ENCODE measurements around the gene ADAM30. TPM values are rescaled to one million over a fixed set of nuclear protein-coding genes. Genes with fewer than 3 reads are reported as not detected.

The ADAM30 gene
- total RNA-seq (not detected), polyA plus RNA-seq (not detected)

DNA sequence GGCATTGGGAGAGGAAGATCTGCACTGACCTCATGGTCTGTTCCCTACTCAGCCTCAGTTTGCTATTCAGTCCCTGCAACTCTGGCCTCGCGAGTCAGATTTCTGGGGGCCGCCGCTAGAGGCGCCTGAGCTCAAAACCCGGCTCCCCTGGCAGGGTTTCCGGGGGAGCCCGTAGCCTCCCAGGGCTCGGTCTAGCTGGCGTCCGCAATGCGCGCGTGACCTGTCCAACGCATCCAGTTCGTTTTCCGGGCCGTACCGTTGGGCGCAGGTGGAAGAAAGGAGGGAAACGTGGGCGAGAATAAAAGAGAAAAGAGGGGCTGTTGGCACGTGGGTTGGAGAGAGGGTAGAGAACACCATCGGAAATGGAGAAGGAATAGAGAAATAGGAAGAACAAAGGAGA, at the start of gene ADAM30:
Gene ADAM30 (minus strand): TSS at position 213 of the 400 bp plus-strand sequence. CDS start 179 bp downstream, at position 34.
- no peaks in the 10 kb centered on the region for H3K36me3 ChIP-seq (ENCODE audit: insufficient read depth, low read length)
- DNase-seq, result no peak
- Mint-ChIP-seq H3K9me3 (no peaks in the 10 kb centered on the region), H3K27me3 (peaks cover 3 to 23% of the 10 kb centered on the region in 2 donors), H3K4me3 (no peak within 1 kb of the TSS), H3K4me1 (peaks cover 0 to 12% (median 11%) of the 10 kb centered on the region in 3 donors), H3K27ac (peak within 1 kb of the TSS in 1 of 8 donors; percentile 73), H3K36me3 (no peaks in the 10 kb centered on the region)
- POLR2A ChIA-PET, result no interaction called here
- CTCF ChIA-PET, result interaction anchor here (1.2 kb wide), 1 partner anchor 31 kb away, joined by 3 read pairs; no protein-coding TSS in a partner anchor
- no peak within 1 kb of the TSS for H3K4me3 ChIP-seq (ENCODE audit: low read length)
- no peaks in the 10 kb centered on the region for H3K9me3 ChIP-seq (ENCODE audit: low read length)
- H3K4me1 ChIP-seq (ENCODE audit: insufficient read depth, low read length), result no peaks in the 10 kb centered on the region
- no peak within 1 kb of the TSS for H3K27ac ChIP-seq (ENCODE audit: low read depth, low read length)
- no peaks in the 10 kb centered on the region for H3K27me3 ChIP-seq (ENCODE audit: insufficient read depth, low read length, poor library complexity, severe bottlenecking)

DNA sequence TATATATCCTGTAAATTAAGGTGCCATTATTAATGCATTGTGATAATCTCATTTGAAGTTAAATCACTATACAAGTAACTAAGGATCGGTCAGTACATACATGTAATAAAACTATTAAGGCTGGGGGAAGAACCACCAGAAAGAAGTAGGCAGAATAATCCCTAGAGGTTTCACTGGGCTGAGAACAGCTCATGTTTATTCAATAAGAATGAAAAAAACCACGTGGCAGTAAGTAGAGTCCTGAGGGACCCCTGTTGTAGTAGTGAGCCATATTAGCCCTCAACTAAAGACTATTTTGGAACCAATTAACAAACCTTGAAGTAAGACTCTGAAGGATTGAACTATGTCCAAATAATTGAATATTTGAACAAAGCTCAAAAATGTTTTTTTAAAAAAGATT, 46.9 kb upstream of the ADAM30 start:
- Mint-ChIP-seq H3K4me3 (no peak overlapping the region), H3K9me3 (no peaks in the 10 kb centered on the region), H3K27ac (no peak overlapping the region), H3K27me3 (no peaks in the 10 kb centered on the region), H3K36me3 (peaks cover 3 to 56% (median 22%) of the 10 kb centered on the region in 3 donors), H3K4me1 (no peaks in the 10 kb centered on the region)
- Histone ChIP-seq H3K27me3 (ENCODE audit: insufficient read depth, low read length, poor library complexity, severe bottlenecking) (no peaks in the 10 kb centered on the region), H3K4me1 (ENCODE audit: insufficient read depth, low read length) (no peaks in the 10 kb centered on the region), H3K27ac (ENCODE audit: low read depth, low read length) (no peak overlapping the region), H3K4me3 (ENCODE audit: low read length) (no peak overlapping the region), H3K9me3 (ENCODE audit: low read length) (no peaks in the 10 kb centered on the region), H3K36me3 (ENCODE audit: insufficient read depth, low read length) (peaks cover 13% of the 10 kb centered on the region)
- CTCF ChIA-PET, result no interaction called here
- POLR2A ChIA-PET, result no interaction called here
- no peak for DNase-seq

DNA sequence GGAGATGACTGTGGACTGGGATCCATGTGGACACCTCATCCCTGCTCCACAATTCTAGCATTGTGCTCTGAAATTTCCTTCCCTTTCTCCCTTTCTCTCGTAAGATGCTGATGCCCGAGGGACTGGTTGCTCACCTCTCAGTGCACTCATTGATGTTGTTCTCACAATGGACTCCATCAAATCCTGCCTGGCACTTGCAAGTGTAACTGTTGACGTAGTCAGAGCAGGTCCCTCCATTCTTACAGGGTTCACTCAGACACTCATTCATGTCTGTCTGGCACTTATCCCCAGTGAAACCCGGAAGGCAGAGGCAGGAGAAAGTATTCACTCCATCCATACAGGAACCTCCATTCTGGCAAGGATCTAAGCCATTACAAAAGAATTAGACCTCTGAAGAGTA, 45.1 kb upstream of the ADAM30 start:
- no peaks in the 10 kb centered on the region for H3K9me3 ChIP-seq (ENCODE audit: low read length)
- H3K4me3 ChIP-seq (ENCODE audit: low read length), result no peak overlapping the region
- no peaks in the 10 kb centered on the region for H3K27me3 Mint-ChIP-seq
- ChIA-PET CTCF (no interaction called here), POLR2A (no interaction called here)
- no peak overlapping the region for H3K4me3 Mint-ChIP-seq
- no peak overlapping the region for H3K27ac ChIP-seq (ENCODE audit: low read depth, low read length)
- H3K4me1 Mint-ChIP-seq, result no peaks in the 10 kb centered on the region
- H3K9me3 Mint-ChIP-seq, result no peaks in the 10 kb centered on the region
- peaks cover 11 to 62% (median 23%) of the 10 kb centered on the region in 3 donors for H3K36me3 Mint-ChIP-seq
- no peak for DNase-seq
- H3K4me1 ChIP-seq (ENCODE audit: insufficient read depth, low read length), result no peaks in the 10 kb centered on the region
- no peak overlapping the region for H3K27ac Mint-ChIP-seq
- H3K27me3 ChIP-seq (ENCODE audit: insufficient read depth, low read length, poor library complexity, severe bottlenecking), result no peaks in the 10 kb centered on the region
- H3K36me3 ChIP-seq (ENCODE audit: insufficient read depth, low read length), result peaks cover 23% of the 10 kb centered on the region

DNA sequence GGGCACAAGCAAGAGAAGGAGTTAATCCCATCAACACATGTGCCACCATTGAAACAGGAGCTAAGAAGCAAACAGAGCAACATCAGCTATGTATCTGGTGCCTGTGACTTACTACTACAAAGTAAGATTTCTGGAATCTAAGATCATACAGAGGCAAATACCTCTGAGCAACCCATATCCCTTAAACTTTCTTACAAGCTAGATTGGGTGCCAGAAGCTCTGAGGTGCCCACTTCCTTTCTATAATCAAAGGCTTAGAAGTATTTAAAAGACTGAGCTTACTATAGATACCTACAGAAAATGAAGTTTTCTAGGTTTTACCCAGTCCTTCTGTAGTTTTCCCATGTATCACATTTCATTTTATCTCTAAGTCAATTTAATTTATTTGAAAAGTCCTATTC, 44.4 kb upstream of the ADAM30 start:
- no peaks in the 10 kb centered on the region for H3K4me1 ChIP-seq (ENCODE audit: insufficient read depth, low read length)
- no peak overlapping the region for H3K4me3 ChIP-seq (ENCODE audit: low read length)
- ChIA-PET CTCF (interaction anchor here (0.8 kb wide), 1 partner anchor 8 kb away, joined by 3 read pairs; no protein-coding TSS in a partner anchor), POLR2A (no interaction called here)
- no peaks in the 10 kb centered on the region for H3K27me3 ChIP-seq (ENCODE audit: insufficient read depth, low read length, poor library complexity, severe bottlenecking)
- no peaks in the 10 kb centered on the region for H3K9me3 Mint-ChIP-seq
- peak overlapping the region in 1 of 8 donors; percentile 44 for H3K27ac Mint-ChIP-seq
- peaks cover 25% of the 10 kb centered on the region for H3K36me3 ChIP-seq (ENCODE audit: insufficient read depth, low read length)
- H3K27ac ChIP-seq (ENCODE audit: low read depth, low read length), result no peak overlapping the region
- no peak overlapping the region for H3K4me3 Mint-ChIP-seq
- H3K27me3 Mint-ChIP-seq, result no peaks in the 10 kb centered on the region
- peaks cover 15 to 69% (median 27%) of the 10 kb centered on the region in 3 donors for H3K36me3 Mint-ChIP-seq
- no peaks in the 10 kb centered on the region for H3K4me1 Mint-ChIP-seq
- peak in 1 of 5 donors; percentile 17 for DNase-seq
- H3K9me3 ChIP-seq (ENCODE audit: low read length), result no peaks in the 10 kb centered on the region

DNA sequence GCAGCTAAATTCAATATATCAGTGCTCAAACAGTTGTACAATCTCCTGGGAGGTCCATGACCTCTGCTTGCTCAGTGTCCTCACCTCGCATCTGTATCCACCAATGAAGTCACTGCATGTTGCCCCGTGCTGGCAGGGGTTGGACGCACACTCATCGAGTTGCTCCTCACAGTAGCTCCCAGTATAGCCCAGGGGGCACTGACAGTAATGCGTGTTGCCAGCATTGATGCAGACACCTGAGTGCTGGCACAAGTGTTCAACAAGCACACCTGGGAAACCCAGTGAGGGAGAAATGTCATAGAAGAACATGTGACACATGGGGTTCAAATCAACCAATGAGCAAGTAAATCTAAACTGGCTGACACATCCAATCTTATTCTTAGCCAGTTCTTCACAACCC, 40.9 kb upstream of the ADAM30 start:
- no peak overlapping the region for H3K27ac Mint-ChIP-seq
- no peak overlapping the region for H3K4me3 ChIP-seq (ENCODE audit: low read length)
- no peaks in the 10 kb centered on the region for H3K9me3 ChIP-seq (ENCODE audit: low read length)
- H3K9me3 Mint-ChIP-seq, result peaks cover 4 to 14% (median 9%) of the 10 kb centered on the region in 5 donors
- CTCF ChIA-PET, result interaction anchor here (1.2 kb wide), 1 partner anchor 11 kb away, joined by 4 read pairs; no protein-coding TSS in a partner anchor
- no peaks in the 10 kb centered on the region for H3K27me3 ChIP-seq (ENCODE audit: insufficient read depth, low read length, poor library complexity, severe bottlenecking)
- H3K4me1 Mint-ChIP-seq, result no peaks in the 10 kb centered on the region
- H3K36me3 ChIP-seq (ENCODE audit: insufficient read depth, low read length), result peaks cover 43% of the 10 kb centered on the region
- no peaks in the 10 kb centered on the region for H3K4me1 ChIP-seq (ENCODE audit: insufficient read depth, low read length)
- H3K36me3 Mint-ChIP-seq, result peaks cover 48 to 87% (median 56%) of the 10 kb centered on the region in 3 donors
- no peak overlapping the region for H3K27ac ChIP-seq (ENCODE audit: low read depth, low read length)
- no peaks in the 10 kb centered on the region for H3K27me3 Mint-ChIP-seq
- POLR2A ChIA-PET, result no interaction called here
- no peak overlapping the region for H3K4me3 Mint-ChIP-seq
- no peak for DNase-seq

DNA sequence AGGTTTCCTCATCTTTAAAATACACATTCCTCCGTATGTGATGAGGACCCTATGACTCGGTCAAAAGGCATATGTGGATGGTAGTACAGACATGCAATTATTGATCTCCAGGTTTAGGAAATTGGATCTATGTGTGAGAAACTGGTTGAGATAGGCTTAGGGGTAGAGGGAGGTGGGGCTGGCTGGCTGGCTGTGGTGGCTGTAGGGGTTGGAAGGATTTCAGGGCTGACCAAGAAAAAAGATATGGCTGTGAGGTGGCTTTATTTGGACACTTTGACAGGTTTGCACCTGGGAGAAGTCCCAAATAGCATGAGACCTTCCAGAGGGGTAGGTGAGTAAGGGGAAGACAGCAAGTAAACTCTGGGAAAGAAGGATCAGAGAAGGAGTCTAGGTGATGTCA, 39.6 kb upstream of the ADAM30 start:
- peak overlapping the region in 3 of 8 donors; percentile 48 to 82 (median 52) for H3K27ac Mint-ChIP-seq
- ChIA-PET CTCF (no interaction called here), POLR2A (no interaction called here)
- Histone ChIP-seq H3K4me1 (ENCODE audit: insufficient read depth, low read length) (no peaks in the 10 kb centered on the region), H3K4me3 (ENCODE audit: low read length) (no peak overlapping the region), H3K27me3 (ENCODE audit: insufficient read depth, low read length, poor library complexity, severe bottlenecking) (no peaks in the 10 kb centered on the region), H3K9me3 (ENCODE audit: low read length) (no peaks in the 10 kb centered on the region), H3K36me3 (ENCODE audit: insufficient read depth, low read length) (peaks cover 43% of the 10 kb centered on the region), H3K27ac (ENCODE audit: low read depth, low read length) (no peak overlapping the region)
- no peak for DNase-seq
- no peaks in the 10 kb centered on the region for H3K4me1 Mint-ChIP-seq
- no peaks in the 10 kb centered on the region for H3K27me3 Mint-ChIP-seq
- H3K4me3 Mint-ChIP-seq, result no peak overlapping the region
- peaks cover 4 to 14% (median 9%) of the 10 kb centered on the region in 5 donors for H3K9me3 Mint-ChIP-seq
- peaks cover 48 to 83% (median 55%) of the 10 kb centered on the region in 3 donors for H3K36me3 Mint-ChIP-seq

DNA sequence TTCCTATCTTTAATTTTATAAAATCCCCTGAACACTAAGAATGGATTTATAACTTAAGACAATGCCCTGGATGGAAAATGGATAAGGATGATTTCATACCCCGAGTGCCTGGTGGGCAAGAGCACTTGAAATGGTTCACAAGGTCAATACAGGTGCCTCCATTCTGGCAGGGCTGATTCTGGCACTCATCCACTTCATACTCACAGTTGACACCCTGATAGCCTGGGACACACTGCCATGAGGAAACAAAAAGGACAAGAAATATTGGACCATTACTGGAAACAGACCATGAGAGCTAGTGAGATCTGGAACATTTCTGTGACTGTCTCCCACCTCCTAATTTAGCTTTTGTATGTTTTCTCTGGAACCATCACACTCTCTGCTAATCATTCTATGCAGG, 39.1 kb upstream of the ADAM30 start:
- Histone ChIP-seq H3K27ac (ENCODE audit: low read depth, low read length) (no peak overlapping the region), H3K4me3 (ENCODE audit: low read length) (no peak overlapping the region), H3K9me3 (ENCODE audit: low read length) (no peaks in the 10 kb centered on the region), H3K4me1 (ENCODE audit: insufficient read depth, low read length) (no peaks in the 10 kb centered on the region), H3K36me3 (ENCODE audit: insufficient read depth, low read length) (peaks cover 43% of the 10 kb centered on the region), H3K27me3 (ENCODE audit: insufficient read depth, low read length, poor library complexity, severe bottlenecking) (no peaks in the 10 kb centered on the region)
- DNase-seq, result no peak
- H3K27me3 Mint-ChIP-seq, result no peaks in the 10 kb centered on the region
- peaks cover 4 to 14% (median 9%) of the 10 kb centered on the region in 5 donors for H3K9me3 Mint-ChIP-seq
- H3K27ac Mint-ChIP-seq, result no peak overlapping the region
- ChIA-PET POLR2A (no interaction called here), CTCF (no interaction called here)
- no peak overlapping the region for H3K4me3 Mint-ChIP-seq
- no peaks in the 10 kb centered on the region for H3K4me1 Mint-ChIP-seq
- H3K36me3 Mint-ChIP-seq, result peaks cover 48 to 81% (median 52%) of the 10 kb centered on the region in 3 donors

DNA sequence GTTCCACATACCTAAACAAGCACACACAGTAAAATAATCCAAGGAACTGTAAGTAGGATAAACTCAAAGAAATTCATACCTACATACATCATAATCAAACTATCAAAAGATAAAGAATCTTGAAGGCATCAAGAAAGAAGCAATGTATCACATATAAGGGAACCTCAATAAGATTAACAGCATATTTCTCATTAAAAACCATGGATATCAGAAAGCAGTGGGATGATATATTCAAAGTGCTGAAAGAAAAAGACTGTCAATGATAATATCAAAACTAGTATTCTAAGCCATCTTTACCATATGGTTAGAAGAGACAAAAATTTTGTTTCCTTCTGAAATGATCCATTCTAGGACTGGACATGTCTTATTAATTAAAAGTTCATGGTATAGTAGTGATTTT, 37.1 kb upstream of the ADAM30 start:
- Histone ChIP-seq H3K36me3 (ENCODE audit: insufficient read depth, low read length) (peaks cover 45% of the 10 kb centered on the region), H3K4me1 (ENCODE audit: insufficient read depth, low read length) (no peaks in the 10 kb centered on the region), H3K4me3 (ENCODE audit: low read length) (no peak overlapping the region), H3K9me3 (ENCODE audit: low read length) (no peaks in the 10 kb centered on the region), H3K27ac (ENCODE audit: low read depth, low read length) (no peak overlapping the region), H3K27me3 (ENCODE audit: insufficient read depth, low read length, poor library complexity, severe bottlenecking) (no peaks in the 10 kb centered on the region)
- Mint-ChIP-seq H3K4me1 (no peaks in the 10 kb centered on the region), H3K9me3 (peaks cover 4 to 14% (median 9%) of the 10 kb centered on the region in 5 donors), H3K27me3 (no peaks in the 10 kb centered on the region), H3K36me3 (peaks cover 43 to 84% (median 48%) of the 10 kb centered on the region in 3 donors), H3K4me3 (no peak overlapping the region), H3K27ac (no peak overlapping the region)
- POLR2A ChIA-PET, result no interaction called here
- CTCF ChIA-PET, result no interaction called here
- DNase-seq, result no peak

Data from CD8-positive, alpha-beta memory T cell (primary cell).